GOT3 (cell line): ENCODE results near the gene TMEM253.

Experiments used
- DNase-seq: peaks from one replicate; lab custom pipeline; 2025; ENCODE audit warnings: mixed read lengths; lab: John Stamatoyannopoulos, UW

Gene TMEM253

GRCh38 chr14:21071225-21072030, 29.4 kb upstream of the TMEM253 start:
- no peak for DNase-seq

DNA sequence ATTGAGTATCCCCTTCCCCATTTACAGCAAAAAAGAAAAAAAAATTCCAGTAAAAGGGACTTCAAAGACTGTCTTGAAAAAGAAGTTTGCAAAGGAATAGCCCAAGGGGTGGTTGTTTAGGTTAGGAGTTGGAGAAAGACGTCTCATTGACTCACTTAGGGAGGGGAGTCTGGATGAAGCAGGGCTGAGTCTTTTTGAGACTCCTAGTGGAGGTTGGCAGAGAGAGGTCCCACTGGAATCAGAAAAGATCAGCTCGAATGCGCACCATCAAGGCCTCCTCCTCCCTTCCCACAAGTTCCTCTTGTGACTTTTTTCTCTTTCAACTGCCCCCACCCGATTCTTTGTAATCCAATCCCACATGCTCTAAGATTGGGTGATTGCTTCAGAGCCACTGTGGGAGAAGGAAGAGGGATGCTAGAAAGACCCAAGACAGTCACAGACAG, 28.8 kb upstream of the TMEM253 start:
- DNase-seq = no peak

GRCh38 chr14:21072781-21073339, 28.0 kb upstream of the TMEM253 start:
- DNase-seq = no peak

DNA sequence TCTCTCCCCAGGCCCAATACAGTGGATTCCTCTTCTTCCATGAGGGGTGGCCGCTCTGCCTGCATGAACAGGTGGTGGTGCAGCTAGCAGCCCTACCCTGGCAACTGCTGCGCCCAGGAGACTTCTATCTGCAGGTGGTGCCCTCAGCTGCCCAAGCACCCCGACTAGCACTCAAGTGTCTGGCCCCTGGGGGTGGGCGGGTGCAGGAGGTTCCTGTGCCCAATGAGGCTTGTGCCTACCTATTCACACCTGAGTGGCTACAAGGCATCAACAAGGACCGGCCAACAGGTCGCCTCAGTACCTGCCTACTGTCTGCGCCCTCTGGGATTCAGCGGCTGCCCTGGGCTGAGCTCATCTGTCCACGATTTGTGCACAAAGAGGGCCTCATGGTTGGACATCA, 26.9 kb upstream of the TMEM253 start:
- no peak for DNase-seq

DNA sequence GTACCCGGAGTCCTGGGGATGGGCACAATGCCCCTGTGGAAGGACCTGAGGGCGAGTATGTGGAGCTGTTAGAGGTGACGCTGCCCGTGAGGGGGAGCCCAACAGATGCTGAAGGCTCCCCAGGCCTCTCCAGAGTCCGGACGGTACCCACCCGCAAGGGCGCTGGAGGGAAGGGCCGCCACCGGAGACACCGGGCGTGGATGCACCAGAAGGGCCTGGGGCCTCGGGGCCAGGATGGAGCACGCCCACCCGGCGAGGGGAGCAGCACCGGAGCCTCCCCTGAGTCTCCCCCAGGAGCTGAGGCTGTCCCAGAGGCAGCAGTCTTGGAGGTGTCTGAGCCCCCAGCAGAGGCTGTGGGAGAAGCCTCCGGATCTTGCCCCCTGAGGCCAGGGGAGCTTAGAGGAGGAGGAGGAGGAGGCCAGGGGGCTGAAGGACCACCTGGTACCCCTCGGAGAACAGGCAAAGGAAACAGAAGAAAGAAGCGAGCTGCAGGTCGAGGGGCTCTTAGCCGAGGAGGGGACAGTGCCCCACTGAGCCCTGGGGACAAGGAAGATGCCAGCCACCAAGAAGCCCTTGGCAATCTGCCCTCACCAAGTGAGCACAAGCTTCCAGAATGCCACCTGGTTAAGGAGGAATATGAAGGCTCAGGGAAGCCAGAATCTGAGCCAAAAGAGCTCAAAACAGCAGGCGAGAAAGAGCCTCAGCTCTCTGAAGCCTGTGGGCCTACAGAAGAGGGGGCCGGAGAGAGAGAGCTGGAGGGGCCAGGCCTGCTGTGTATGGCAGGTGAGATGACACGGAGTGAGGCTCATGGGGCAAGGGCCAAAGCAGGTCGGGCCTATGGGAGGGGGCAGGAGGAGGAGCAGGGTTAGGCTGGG, 26.2 kb upstream of the TMEM253 start:
- no peak for DNase-seq

DNA sequence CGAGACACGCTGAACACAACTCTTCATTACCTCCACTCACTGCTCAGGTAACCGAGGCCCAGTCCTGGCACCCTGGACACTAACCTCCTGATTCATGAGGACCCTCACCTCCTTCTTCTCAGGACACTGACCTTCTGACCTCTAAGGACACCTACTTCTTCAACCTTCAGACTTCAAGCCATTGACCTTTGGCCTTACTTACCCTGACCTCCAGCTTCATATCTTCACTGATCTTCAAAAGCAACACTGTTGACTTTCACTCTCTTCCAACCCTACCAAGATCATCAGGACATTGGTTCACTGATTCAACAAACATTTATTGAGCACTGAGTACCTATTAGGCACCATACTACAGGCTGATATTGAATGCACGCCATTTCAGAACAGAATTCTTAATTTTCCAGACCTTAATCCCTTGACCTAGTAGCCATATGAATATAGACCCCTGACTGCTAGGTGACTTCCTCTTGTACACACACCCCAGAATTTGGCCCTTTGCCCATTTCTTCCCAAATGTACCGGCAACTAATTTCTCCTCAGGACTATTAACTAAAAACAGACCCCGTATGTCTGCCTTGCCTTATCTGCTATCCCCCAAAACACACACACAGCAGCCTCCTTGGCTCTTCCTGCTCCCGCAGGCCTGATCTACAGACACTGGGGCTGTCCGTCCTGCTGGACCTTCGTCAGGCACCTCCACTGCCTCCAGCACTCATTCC, 25.0 kb upstream of the TMEM253 start:
- DNase-seq = no peak

DNA sequence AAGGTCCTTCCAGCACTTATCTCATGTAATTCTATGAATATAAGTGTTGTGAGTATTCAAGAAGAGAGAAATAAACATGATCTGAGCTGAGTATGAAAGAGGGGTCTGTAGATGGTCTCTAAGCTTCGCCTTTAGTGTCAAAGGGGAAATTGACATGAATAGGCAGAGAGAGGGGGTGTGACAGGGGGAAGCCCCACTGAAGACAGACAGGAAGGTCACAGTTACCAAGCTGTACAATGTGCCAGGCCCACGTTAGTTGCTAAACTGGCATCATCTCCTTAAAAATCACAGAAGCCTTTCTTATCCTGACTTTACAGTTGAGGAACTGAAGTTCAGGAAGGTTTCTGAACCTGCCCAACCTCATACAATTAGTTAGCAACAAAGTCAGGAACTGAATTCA, 23.2 kb upstream of the TMEM253 start:
- no peak for DNase-seq

GRCh38 chr14:21078287-21078686, 22.6 kb upstream of the TMEM253 start:
- no peak for DNase-seq

GRCh38 chr14:21078726-21079125, 22.1 kb upstream of the TMEM253 start:
- no peak for DNase-seq

DNA sequence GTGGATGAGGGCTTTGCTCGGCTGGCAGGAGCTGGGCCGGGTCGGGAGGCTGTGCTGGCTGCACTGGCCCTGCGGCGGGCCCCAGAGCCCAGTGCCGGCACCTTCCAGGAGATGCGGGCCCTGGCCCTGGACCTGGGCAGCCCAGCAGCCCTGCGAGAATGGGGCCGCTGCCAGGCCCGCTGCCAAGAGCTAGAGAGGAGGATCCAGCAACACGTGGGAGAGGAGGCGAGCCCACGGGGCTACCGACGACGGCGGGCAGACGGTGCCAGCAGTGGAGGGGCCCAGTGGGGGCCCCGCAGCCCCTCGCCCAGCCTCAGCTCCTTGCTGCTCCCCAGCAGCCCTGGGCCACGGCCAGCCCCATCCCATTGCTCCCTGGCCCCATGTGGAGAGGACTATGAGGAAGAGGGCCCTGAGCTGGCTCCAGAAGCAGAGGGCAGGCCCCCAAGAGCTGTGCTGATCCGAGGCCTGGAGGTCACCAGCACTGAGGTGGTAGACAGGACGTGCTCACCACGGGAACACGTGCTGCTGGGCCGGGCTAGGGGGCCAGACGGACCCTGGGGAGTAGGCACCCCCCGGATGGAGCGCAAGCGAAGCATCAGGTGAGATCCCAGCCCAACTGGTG, 19.2 kb upstream of the TMEM253 start:
- no peak for DNase-seq

- no peak for DNase-seq
These were observed 17.1 kb upstream of the TMEM253 start for GRCh38 chr14:21083565-21084325.

GRCh38 chr14:21084396-21084795, 16.5 kb upstream of the TMEM253 start:
- no peak for DNase-seq

DNA sequence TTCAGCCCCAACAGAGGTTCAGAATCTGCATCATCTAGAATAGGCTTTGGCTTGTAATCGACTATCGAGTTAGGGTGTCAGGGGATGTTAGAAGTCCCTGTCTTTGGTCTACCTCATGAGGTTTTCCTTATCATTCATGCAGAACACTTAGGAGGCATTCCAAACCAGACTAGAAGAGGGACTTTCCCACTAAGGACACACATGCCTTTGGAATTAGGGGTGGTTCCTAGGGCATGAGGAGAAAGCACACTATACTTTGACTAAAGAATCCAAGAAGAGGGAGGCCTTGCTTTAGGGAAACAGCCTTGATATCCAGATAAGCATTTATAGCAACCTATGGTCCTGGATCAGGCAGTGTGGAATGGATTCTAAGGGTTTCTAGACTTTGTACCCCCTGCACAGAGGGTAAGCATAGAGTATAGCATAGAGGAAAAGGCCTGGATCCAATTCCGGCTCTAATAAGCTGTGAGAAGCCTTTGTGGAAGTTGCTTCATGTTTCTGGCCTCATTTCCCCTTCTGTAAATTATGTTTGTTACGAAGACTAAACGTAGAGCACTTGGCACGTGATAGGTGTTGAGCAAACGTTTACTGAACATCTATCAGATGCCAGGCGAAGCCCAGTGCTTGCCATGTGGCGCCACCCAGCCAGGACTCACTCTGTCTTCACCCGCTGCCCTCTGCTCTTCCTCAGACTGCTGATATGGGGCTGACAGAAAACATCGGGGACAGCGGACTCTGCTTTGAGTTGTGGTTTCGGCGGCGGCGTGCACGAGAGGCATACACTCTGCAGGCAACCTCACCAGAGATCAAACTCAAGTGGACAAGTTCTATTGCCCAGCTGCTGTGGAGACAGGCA, 15.6 kb upstream of the TMEM253 start:
- no peak for DNase-seq

DNA sequence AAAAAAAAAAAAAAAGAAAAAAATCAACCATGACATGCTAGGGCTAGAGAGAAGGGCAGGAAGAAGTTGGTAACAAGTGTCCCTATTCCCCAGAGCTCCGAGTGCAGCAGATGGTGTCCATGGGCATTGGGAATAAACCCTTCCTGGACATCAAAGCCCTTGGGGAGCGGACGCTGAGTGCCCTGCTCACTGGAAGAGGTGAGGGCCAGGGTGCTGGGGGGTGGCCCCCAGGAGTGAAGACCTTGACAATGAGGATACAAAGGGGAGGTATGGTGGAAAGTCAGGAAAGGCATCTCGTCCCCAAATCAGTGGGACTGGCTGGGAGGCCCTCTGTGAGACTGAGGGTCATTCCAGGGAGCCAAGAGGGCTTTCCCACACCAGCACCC, 14.0 kb upstream of the TMEM253 start:
- no peak for DNase-seq

DNA sequence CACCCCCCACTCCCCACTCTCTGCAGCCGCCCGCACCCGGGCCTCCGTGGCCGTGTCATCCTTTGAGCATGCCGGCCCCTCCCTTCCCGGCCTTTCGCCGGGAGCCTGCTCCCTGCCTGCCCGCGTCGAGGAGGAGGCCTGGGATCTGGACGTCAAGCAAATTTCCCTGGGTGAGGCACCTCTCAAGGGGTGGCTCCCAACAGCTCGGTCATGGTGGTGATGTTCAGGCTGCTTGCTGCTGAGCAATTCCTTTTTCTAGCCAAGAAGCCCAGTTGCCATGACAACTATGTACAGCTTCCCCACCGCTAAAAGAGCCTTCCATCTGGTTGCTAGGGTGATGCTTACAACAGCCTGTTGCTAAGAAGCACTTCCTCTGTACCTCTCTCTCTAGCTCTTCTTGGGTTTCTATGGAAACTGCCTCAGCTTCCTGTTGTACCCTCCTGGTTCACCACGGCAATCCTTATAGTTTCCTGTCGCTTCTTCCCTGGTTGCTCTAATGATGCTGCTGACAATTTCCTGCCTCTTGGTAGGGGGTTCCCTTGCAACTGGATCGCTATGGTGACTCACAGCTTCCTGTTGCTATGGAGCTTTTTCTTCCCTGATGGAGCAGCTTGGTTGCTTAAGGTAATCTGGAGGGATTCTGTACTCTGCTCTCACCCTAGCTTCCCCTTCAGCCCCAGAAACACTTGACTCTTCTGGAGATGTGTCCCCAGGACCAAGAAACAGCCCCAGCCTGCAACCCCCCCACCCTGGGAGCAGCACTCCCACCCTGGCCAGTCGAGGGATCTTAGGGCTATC, 13.4 kb upstream of the TMEM253 start:
- no peak for DNase-seq

GRCh38 chr14:21088687-21089086, 12.2 kb upstream of the TMEM253 start:
- DNase-seq = no peak

GRCh38 chr14:21089271-21089670, 11.6 kb upstream of the TMEM253 start:
- DNase-seq = no peak

DNA sequence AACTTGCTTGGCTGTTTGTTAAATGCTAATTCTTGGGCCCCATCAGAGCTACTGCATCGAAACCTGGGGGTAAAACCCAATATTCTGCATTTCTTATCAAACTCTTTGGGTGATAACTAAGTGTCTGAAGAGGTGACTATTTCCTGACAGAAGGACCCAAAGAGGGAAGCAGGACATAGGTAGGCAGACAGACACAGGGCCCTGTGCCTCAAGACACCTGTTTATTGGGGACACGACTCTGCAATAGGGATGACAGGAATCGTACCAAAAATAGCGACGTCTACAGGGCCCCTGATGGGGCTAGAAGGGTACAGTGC, 11.0 kb upstream of the TMEM253 start:
- no peak for DNase-seq

GRCh38 chr14:21090194-21090939, 10.5 kb upstream of the TMEM253 start:
- no peak for DNase-seq
